ENCODE results near the gene CLSTN2.

The CLSTN2 gene

DNA sequence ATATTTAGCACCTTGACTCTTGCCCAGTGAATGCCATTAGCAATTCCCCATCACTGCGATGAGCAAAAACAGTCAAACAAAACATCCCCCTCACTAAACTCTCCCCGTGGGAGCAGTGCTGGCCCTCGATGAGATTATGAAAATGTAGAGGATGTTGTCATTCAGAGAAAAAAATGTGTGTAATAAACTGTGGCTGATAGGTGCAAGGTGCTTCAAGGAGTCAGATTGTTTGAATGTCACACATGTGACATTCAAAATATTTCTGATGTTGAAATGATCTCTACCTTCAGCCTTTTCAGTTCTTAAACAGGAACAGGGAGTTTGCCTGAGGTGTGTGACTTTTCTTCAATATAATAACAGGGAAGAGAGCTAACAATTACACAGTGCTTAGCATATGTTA is 461.1 kb downstream of the CLSTN2 start:
- Histone ChIP-seq H3K9ac (no peak overlapping the region), H3K4me3 (IDR thresholded peaks at IDR 0.05; ENCODE audit: insufficient read depth, low read depth, low read length) (no peak overlapping the region), H3K4me2 (no peak overlapping the region)

DNA sequence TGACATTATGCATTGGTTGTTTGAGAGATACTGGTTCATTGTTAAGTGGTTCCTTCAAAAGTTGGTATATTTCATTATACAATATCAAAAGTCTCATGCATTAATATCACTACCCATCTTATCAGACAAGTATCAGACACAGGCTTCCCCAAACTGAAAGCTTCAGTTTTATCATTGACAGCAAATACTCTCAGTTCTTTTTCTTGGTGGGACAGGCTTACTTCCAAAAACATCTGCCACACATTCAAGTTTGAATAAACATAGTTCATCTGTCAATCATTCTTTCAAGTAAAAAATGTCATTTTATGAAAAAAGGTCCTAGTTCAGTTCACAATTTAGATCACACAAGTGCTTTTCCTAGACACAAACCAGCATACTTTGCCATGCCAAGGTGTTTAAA is 462.9 kb downstream of the CLSTN2 start:
- H4K20me1 ChIP-seq (ENCODE audit: insufficient read depth): no peaks in the 10 kb centered on the region
- H3K79me2 ChIP-seq (ENCODE audit: insufficient read depth, low read depth): no peaks in the 10 kb centered on the region
- no peaks in the 10 kb centered on the region for H3K4me1 ChIP-seq (ENCODE audit: low read depth, poor library complexity, severe bottlenecking)
- no peak for TF ChIP-seq CTCF (conservative IDR thresholded peaks at IDR 0.05; ENCODE audit: low read depth, low read length)
- no peaks in the 10 kb centered on the region for H3K27me3 ChIP-seq (ENCODE audit: insufficient read depth, low read depth)
- no peak overlapping the region for H3K9ac ChIP-seq
- no peaks in the 10 kb centered on the region for H3K36me3 ChIP-seq (ENCODE audit: insufficient read depth)
- no peak overlapping the region for H2AFZ ChIP-seq (ENCODE audit: low read depth)
- no peak overlapping the region for H3K4me3 ChIP-seq (IDR thresholded peaks at IDR 0.05; ENCODE audit: insufficient read depth, low read depth, low read length)
- H3K27ac ChIP-seq: no peak overlapping the region
- H3K4me2 ChIP-seq: no peak overlapping the region

More for the DNA sequence above, 461.1 kb downstream of the CLSTN2 start:
- Histone ChIP-seq H2AFZ (ENCODE audit: low read depth) (no peak overlapping the region), H3K27ac (no peak overlapping the region), H4K20me1 (ENCODE audit: insufficient read depth) (no peaks in the 10 kb centered on the region), H3K79me2 (ENCODE audit: insufficient read depth, low read depth) (no peaks in the 10 kb centered on the region), H3K36me3 (ENCODE audit: insufficient read depth) (no peaks in the 10 kb centered on the region), H3K4me1 (ENCODE audit: low read depth, poor library complexity, severe bottlenecking) (no peaks in the 10 kb centered on the region), H3K27me3 (ENCODE audit: insufficient read depth, low read depth) (no peaks in the 10 kb centered on the region)
- TF ChIP-seq CTCF (conservative IDR thresholded peaks at IDR 0.05; ENCODE audit: low read depth, low read length): no peak

GRCh38 chr3:140398387-140398786 is 463.4 kb downstream of the CLSTN2 start:
- no peaks in the 10 kb centered on the region for H3K36me3 ChIP-seq (ENCODE audit: insufficient read depth)
- H3K79me2 ChIP-seq (ENCODE audit: insufficient read depth, low read depth): no peaks in the 10 kb centered on the region
- no peaks in the 10 kb centered on the region for H3K4me1 ChIP-seq (ENCODE audit: low read depth, poor library complexity, severe bottlenecking)
- no peak for TF ChIP-seq CTCF (conservative IDR thresholded peaks at IDR 0.05; ENCODE audit: low read depth, low read length)
- H3K27me3 ChIP-seq (ENCODE audit: insufficient read depth, low read depth): no peaks in the 10 kb centered on the region
- no peak overlapping the region for H2AFZ ChIP-seq (ENCODE audit: low read depth)
- no peak overlapping the region for H3K4me2 ChIP-seq
- H4K20me1 ChIP-seq (ENCODE audit: insufficient read depth): no peaks in the 10 kb centered on the region
- no peak overlapping the region for H3K9ac ChIP-seq
- H3K27ac ChIP-seq: no peak overlapping the region
- no peak overlapping the region for H3K4me3 ChIP-seq (IDR thresholded peaks at IDR 0.05; ENCODE audit: insufficient read depth, low read depth, low read length)

- Histone ChIP-seq H3K4me1 (ENCODE audit: low read depth, poor library complexity, severe bottlenecking) (no peaks in the 10 kb centered on the region), H3K4me2 (no peak overlapping the region), H3K79me2 (ENCODE audit: insufficient read depth, low read depth) (no peaks in the 10 kb centered on the region), H3K9ac (no peak overlapping the region), H3K36me3 (ENCODE audit: insufficient read depth) (no peaks in the 10 kb centered on the region), H3K27me3 (ENCODE audit: insufficient read depth, low read depth) (no peaks in the 10 kb centered on the region), H3K4me3 (IDR thresholded peaks at IDR 0.05; ENCODE audit: insufficient read depth, low read depth, low read length) (no peak overlapping the region), H2AFZ (ENCODE audit: low read depth) (no peak overlapping the region), H4K20me1 (ENCODE audit: insufficient read depth) (no peaks in the 10 kb centered on the region), H3K27ac (no peak overlapping the region)
- no peak for TF ChIP-seq CTCF (conservative IDR thresholded peaks at IDR 0.05; ENCODE audit: low read depth, low read length)
These were observed 464.9 kb downstream of the CLSTN2 start for GRCh38 chr3:140399871-140400270.
